ENCODE results near the gene TMEM72. TPM values are rescaled to one million over a fixed set of nuclear protein-coding genes. Genes with fewer than 3 reads are reported as not detected.

TMEM72 gene
- total RNA-seq, 1 experiment from 2014 or later, result not detected

DNA sequence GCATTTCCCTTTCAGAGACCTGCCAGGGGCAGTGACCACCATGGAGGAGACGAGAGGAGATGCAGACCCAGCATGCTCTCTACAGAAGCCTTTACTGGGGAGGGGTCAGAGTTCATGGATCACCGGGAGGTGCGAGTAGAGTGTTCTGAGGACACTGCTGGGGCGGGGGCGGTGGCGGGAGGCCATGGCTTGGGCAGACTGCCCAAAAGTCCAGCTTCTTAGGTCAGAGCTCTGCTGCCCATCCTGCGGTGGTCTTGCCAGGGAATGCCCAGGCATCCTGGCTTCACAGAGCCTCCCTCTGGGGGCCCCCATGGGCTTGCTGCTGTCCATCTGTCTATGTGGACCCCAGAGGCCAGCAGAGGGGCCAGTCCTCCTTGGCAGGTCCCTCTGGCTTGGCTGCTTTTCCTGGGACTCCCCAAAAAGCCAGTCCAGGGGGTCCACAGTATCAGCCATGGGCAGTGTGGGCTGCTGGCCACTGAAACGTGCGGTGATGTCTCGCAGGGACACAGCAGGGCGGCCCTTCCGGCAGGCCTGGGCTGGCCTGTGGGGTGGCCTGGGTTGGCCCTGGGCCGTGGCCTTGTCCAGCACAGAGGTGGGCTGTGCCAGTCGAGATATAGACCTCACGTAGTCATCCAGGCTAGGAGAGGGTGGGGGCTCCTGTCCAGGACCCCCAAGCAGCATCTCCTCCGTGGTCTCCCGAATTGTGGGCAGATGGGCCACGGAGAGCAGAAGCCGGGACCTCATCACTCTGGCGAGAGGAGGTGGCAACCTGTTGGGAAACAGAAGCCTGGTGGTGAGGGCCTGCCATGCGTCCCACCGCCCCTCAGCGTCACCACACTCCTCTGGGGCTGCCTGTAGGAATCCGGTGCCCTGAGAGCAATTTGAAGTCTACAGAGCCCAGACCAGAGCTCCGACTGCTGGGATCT lies 66.4 kb downstream of the TMEM72 start:
- intact Hi-C loops (cut with micrococcal nuclease), result loop anchor here (1.0 kb wide), 1 partner anchor 18 kb away; the partner anchor contains the start of gene RASSF4
- RAD21 ChIA-PET (ENCODE audit: low non-redundant PET in 1 of 2, low total read pairs in 2 of 2, uncharacterized antibody in 2 of 2, unreplicated experiment in 2 of 2), result no interaction called here

More for the DNA sequence above, 66.4 kb downstream of the TMEM72 start:
- Histone ChIP-seq H4K20me1 (ENCODE audit: insufficient read depth) (no peaks in the 10 kb centered on the region), H3K79me2 (ENCODE audit: insufficient read depth, low read length) (no peaks in the 10 kb centered on the region), H3K4me1 (ENCODE audit: control insufficient read depth in 1 of 2, insufficient read depth in 2 of 2, low read length in 2 of 2) (peaks cover 57 to 73% of the 10 kb centered on the region in 2 experiments), H3K4me3 (replicated peaks in 1 of 2; ENCODE audit: low read depth in 1 of 2, low read length in 2 of 2) (peak overlapping the region in 1 of 2 experiments; percentile 56; a peak in 3 of 4 replicates), H3K36me3 (ENCODE audit: control insufficient read depth in 1 of 2, insufficient read depth in 2 of 2, low read length in 2 of 2) (no peaks in the 10 kb centered on the region), H3K27ac (ENCODE audit: low read depth, low read length) (peak overlapping the region; percentile 20; the same call in 1 of the 2 replicates), H3K4me2 (ENCODE audit: low read length) (peak overlapping the region; percentile 89), H3K27me3 (ENCODE audit: insufficient read depth, low read length) (no peaks in the 10 kb centered on the region), H3K9ac (ENCODE audit: low read length) (peak overlapping the region; percentile 65), H2AFZ (ENCODE audit: low read depth, low read length, poor library complexity, severe bottlenecking) (no peak overlapping the region), H3K9me2 (ENCODE audit: insufficient read depth) (no peaks in the 10 kb centered on the region), H3K9me3 (ENCODE audit: control insufficient read depth in 1 of 2, insufficient read depth in 1 of 2, low read depth in 1 of 2, low read length in 2 of 2) (no peaks in the 10 kb centered on the region)
- ChIA-PET POLR2A (interaction anchor here (1.2 to 1.8 kb wide), 4 partner anchors 13 to 40 kb away, joined by 5 to 11 read pairs (median 6); no protein-coding TSS in a partner anchor), CTCF (interaction anchor here (1.3 kb wide), 1 partner anchor 44 kb away, joined by 4 read pairs; no protein-coding TSS in a partner anchor)
- TF ChIP-seq SRF (IDR thresholded peaks at IDR 0.05; ENCODE audit: low read depth) (no peak), CEBPB (IDR thresholded peaks at IDR 0.05; ENCODE audit: low read depth) (no peak), EZH2phosphoT487 (IDR thresholded peaks at IDR 0.05; ENCODE audit: borderline replicate concordance) (no peak), SIN3A (IDR thresholded peaks at IDR 0.05; ENCODE audit: low read depth) (no peak), EGR1 (IDR thresholded peaks at IDR 0.05; ENCODE audit: low read depth) (no peak), JUND (IDR thresholded peaks at IDR 0.05) (no peak), POLR2AphosphoS5 (IDR thresholded peaks at IDR 0.05; ENCODE audit: low read depth, low read length) (no peak), FOSL1 (IDR thresholded peaks at IDR 0.05; ENCODE audit: low read depth) (no peak), SP1 (IDR thresholded peaks at IDR 0.05; ENCODE audit: low read depth) (no peak), TCF7L2 (IDR thresholded peaks at IDR 0.05; ENCODE audit: borderline replicate concordance, extremely low read depth, insufficient read depth, insufficient read length) (no peak), ZFX (IDR thresholded peaks at IDR 0.05) (no peak), YY1 (IDR thresholded peaks at IDR 0.05; ENCODE audit: extremely low read depth, insufficient replicate concordance, low read depth, low read length) (no peak), POLR2A (IDR thresholded peaks at IDR 0.05; ENCODE audit: borderline replicate concordance, extremely low read depth, insufficient read depth, insufficient read length) (no peak), RAD21 (IDR thresholded peaks at IDR 0.05; ENCODE audit: low read depth) (no peak), ZNF274 (IDR thresholded peaks at IDR 0.05; ENCODE audit: low read depth, low read length) (no peak)
- TF ChIP-seq, protein P1, sequence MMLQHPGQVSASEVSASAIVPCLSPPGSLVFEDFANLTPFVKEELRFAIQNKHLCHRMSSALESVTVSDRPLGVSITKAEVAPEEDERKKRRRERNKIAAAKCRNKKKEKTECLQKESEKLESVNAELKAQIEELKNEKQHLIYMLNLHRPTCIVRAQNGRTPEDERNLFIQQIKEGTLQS (IDR thresholded peaks at IDR 0.05), result no peak
- TF ChIP-seq, protein P2, sequence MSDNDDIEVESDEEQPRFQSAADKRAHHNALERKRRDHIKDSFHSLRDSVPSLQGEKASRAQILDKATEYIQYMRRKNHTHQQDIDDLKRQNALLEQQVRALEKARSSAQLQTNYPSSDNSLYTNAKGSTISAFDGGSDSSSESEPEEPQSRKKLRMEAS (IDR thresholded peaks at IDR 0.05), result no peak
- TF ChIP-seq, protein P3, sequence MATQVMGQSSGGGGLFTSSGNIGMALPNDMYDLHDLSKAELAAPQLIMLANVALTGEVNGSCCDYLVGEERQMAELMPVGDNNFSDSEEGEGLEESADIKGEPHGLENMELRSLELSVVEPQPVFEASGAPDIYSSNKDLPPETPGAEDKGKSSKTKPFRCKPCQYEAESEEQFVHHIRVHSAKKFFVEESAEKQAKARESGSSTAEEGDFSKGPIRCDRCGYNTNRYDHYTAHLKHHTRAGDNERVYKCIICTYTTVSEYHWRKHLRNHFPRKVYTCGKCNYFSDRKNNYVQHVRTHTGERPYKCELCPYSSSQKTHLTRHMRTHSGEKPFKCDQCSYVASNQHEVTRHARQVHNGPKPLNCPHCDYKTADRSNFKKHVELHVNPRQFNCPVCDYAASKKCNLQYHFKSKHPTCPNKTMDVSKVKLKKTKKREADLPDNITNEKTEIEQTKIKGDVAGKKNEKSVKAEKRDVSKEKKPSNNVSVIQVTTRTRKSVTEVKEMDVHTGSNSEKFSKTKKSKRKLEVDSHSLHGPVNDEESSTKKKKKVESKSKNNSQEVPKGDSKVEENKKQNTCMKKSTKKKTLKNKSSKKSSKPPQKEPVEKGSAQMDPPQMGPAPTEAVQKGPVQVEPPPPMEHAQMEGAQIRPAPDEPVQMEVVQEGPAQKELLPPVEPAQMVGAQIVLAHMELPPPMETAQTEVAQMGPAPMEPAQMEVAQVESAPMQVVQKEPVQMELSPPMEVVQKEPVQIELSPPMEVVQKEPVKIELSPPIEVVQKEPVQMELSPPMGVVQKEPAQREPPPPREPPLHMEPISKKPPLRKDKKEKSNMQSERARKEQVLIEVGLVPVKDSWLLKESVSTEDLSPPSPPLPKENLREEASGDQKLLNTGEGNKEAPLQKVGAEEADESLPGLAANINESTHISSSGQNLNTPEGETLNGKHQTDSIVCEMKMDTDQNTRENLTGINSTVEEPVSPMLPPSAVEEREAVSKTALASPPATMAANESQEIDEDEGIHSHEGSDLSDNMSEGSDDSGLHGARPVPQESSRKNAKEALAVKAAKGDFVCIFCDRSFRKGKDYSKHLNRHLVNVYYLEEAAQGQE (IDR thresholded peaks at IDR 0.05; ENCODE audit: low read depth), result no peak
- DNase-seq (ENCODE audit: low read depth, low spot score) (no peak), ATAC-seq (no peak)
- BruUV-seq (replicated peaks), result no TSS peak

Measured in HCT116 (cell line).